Liver (tissue), 9 donors: Measurements from ENCODE around the gene ZAP70. TPM values are rescaled to one million over a fixed set of nuclear protein-coding genes. Genes with fewer than 3 reads are reported as not detected.
"Not testable (repeated sequence)": the region's sequence is repeated elsewhere in the genome, so short reads cannot be mapped to it uniquely, and the experiment has no call there.

Source experiments
- DNase-seq: peaks from one replicate; pipeline ENCODE4 v3.0.0-alpha.2; 2017; ENCODE audit warnings: low spot score
- H3K27ac ChIP-seq, 2 donors: one replicate each; pipeline ENCODE4 v1.7.0; 2013; ENCODE audit warnings: inconsistent platforms in 2 of 2, low read length in 2 of 2, control low read depth in 1 of 2, low read depth in 1 of 2, mild to moderate bottlenecking in 1 of 2
- H3K27me3 ChIP-seq, 4 donors: one replicate each; pipeline versions ENCODE4 v1.6.1 to v1.7.0; 2013; ENCODE audit warnings: low read length in 3 of 4, inconsistent platforms in 1 of 4, mild to moderate bottlenecking in 1 of 4, moderate library complexity in 1 of 4; ENCODE audit not compliant: control insufficient read depth in 4 of 4, insufficient read depth in 4 of 4
- H3K36me3 ChIP-seq, 4 donors: one replicate each; pipeline versions ENCODE4 v1.6.1 to v1.7.0; 2013; ENCODE audit warnings: low read length in 3 of 4, mild to moderate bottlenecking in 3 of 4, low read depth in 1 of 4, moderate library complexity in 1 of 4; ENCODE audit not compliant: control insufficient read depth in 4 of 4, insufficient read depth in 3 of 4
- H3K4me1 ChIP-seq, 4 donors: one replicate each; pipeline versions ENCODE4 v1.6.1 to v1.7.0; 2013; ENCODE audit warnings: low read length in 3 of 4, mild to moderate bottlenecking in 3 of 4, moderate library complexity in 1 of 4; ENCODE audit not compliant: control insufficient read depth in 4 of 4, insufficient read depth in 4 of 4
- H3K4me3 ChIP-seq, 3 donors: one replicate each; pipeline versions ENCODE4 v1.6.1 to v1.7.0; 2013; ENCODE audit warnings: low read length in 3 of 3, control low read depth in 1 of 3, low read depth in 1 of 3, mild to moderate bottlenecking in 1 of 3
- H3K9ac ChIP-seq, 2 donors: one replicate each; pipeline ENCODE4 v1.7.0; 2013; ENCODE audit warnings: low read length in 2 of 2, mild to moderate bottlenecking in 2 of 2, moderate library complexity in 2 of 2, control low read depth in 1 of 2, low read depth in 1 of 2
- H3K9me3 ChIP-seq, 4 donors: one replicate each; pipeline versions ENCODE4 v1.6.1 to v1.7.0; 2013; ENCODE audit warnings: low read length in 3 of 4; ENCODE audit not compliant: control insufficient read depth in 4 of 4
- EGR1 ChIP-seq, 2 donors: IDR thresholded peaks; 2 replicates each; pipeline ENCODE4 v1.6.1; 2016 to 2018; ENCODE audit warnings: antibody characterized with exemption in 2 of 2, low read depth in 2 of 2
- FOXA2 ChIP-seq: IDR thresholded peaks from 2 replicates; pipeline ENCODE4 v1.6.1; 2016; ENCODE audit warnings: antibody characterized with exemption
- GABPA ChIP-seq, 2 donors: IDR thresholded peaks in 1 of 2; conservative IDR thresholded peaks in 1 of 2; 2 replicates each; pipeline ENCODE4 v1.6.1; 2016; ENCODE audit warnings: antibody characterized with exemption in 2 of 2, mild to moderate bottlenecking in 1 of 2, moderate library complexity in 1 of 2
- HNF4A ChIP-seq, 2 donors: conservative IDR thresholded peaks; 2 replicates each; pipeline ENCODE4 v1.6.1; 2016; ENCODE audit warnings: antibody characterized with exemption in 2 of 2, mild to moderate bottlenecking in 2 of 2
- HNF4G ChIP-seq: IDR thresholded peaks from 2 replicates; pipeline ENCODE4 v1.6.1; 2016; ENCODE audit warnings: antibody characterized with exemption
- JUND ChIP-seq, 2 donors: IDR thresholded peaks; 2 replicates each; pipeline ENCODE4 v1.6.1; 2016; ENCODE audit warnings: antibody characterized with exemption in 2 of 2
- NR2F2 ChIP-seq: IDR thresholded peaks from 2 replicates; pipeline ENCODE4 v1.6.1; 2016; ENCODE audit warnings: antibody characterized with exemption
- RXRA ChIP-seq, 2 donors: IDR thresholded peaks; 2 replicates each; pipeline ENCODE4 v1.6.1; 2017 to 2018; ENCODE audit warnings: antibody characterized with exemption in 2 of 2, mild to moderate bottlenecking in 1 of 2
- SP1 ChIP-seq: IDR thresholded peaks from 2 replicates; pipeline ENCODE4 v1.6.1; 2018; ENCODE audit warnings: antibody characterized with exemption, mild to moderate bottlenecking
- TAF1 ChIP-seq: conservative IDR thresholded peaks from 2 replicates; pipeline ENCODE4 v1.6.1; 2016; ENCODE audit warnings: antibody characterized with exemption, mild to moderate bottlenecking
- YY1 ChIP-seq: IDR thresholded peaks from 2 replicates; pipeline ENCODE4 v1.6.1; 2016; ENCODE audit warnings: antibody characterized with exemption, mild to moderate bottlenecking
- WGBS: extraction: QIAGEN DNeasy Blood & Tissue Kit; methylation state at CpG from one replicate; pipeline ENCODE4 v1.1.7; 2013; 5-methylcytosine and 5-hydroxymethylcytosine counted together
- polyA plus RNA-seq, 2 donors: library from polyadenylated mRNA; stranded (reverse) in 1 of 2; unstranded in 1 of 2; fragments of 200-250 nt in 1 of 2; fragments of >200 nt in 1 of 2; fragmentation: Nextera tagmentation in 1 of 2; extraction: Ambion mirVana in 1 of 2; gene quantifications; one replicate each; pipeline versions ENCODE4 v1.2.1 to v1.2.3, GENCODE V29; 2013 to 2015
- total RNA-seq, 2 donors: library from RNA; depleted of rRNA; stranded (reverse); fragments of >200 nt; gene quantifications; one replicate each; pipeline ENCODE4 v1.2.3, GENCODE V29; 2014
- TF ChIP-seq, protein P1 (sequence below): IDR thresholded peaks from 2 replicates; pipeline ENCODE4 v1.6.1; 2016; ENCODE audit warnings: antibody characterized with exemption
- TF ChIP-seq, protein P2 (sequence below): IDR thresholded peaks from 2 replicates; pipeline ENCODE4 v1.6.1; 2016; ENCODE audit warnings: antibody characterized with exemption, mild to moderate bottlenecking
- TF ChIP-seq, protein P3 (sequence below): IDR thresholded peaks from 2 replicates; pipeline ENCODE4 v1.6.1; 2016; ENCODE audit warnings: antibody characterized with exemption
- TF ChIP-seq, protein P4 (sequence below): IDR thresholded peaks from 2 replicates; pipeline ENCODE4 v1.6.1; 2016; ENCODE audit warnings: antibody characterized with exemption
- donor health status: healthy.
- donor health status: healthy.
- donor health status: healthy.
- donor health status: healthy.
- donor health status: healthy.

Gene ZAP70
- total and polyA plus RNA-seq, 4 donors, result 1.2 to 4.9 (median 1.4) TPM

DNA sequence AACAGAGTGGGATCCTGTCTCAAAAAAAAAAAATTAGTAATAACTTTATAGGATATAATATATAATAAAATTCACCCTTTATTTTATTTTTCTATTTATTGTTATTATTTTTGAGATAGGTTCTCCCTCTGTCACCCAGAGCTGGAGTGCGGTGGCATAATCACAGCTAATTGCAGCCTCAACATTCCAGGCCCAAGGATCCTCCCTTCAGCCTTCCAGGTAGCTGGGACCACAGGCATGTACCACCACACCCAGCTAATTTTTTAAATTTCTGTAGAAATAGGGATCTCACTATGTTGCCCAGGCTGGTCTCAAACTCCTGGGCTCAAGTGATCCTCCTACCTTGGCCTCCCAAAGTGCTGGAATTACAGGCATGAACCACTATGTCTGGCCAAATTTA is 42.9 kb upstream of the ZAP70 start:
- no peaks in the 10 kb centered on the region for H3K4me1 ChIP-seq
- H3K4me3 ChIP-seq, result no peak overlapping the region
- H3K9me3 ChIP-seq, result no peaks in the 10 kb centered on the region
- WGBS, result 100% methylated on average over 1 of the region's 1 CpG
- H3K9ac ChIP-seq, result no peak overlapping the region
- no peak overlapping the region for H3K27ac ChIP-seq
- H3K36me3 ChIP-seq, result no peaks in the 10 kb centered on the region
- DNase-seq, result no peak
- no peak for TF ChIP-seq HNF4A (conservative IDR thresholded peaks at IDR 0.05)
- TF ChIP-seq FOXA2, result no peak
- no peak for TF ChIP-seq GABPA (IDR thresholded peaks at IDR 0.05 in 1 of 2, conservative IDR thresholded peaks at IDR 0.05 in 1 of 2)
- TF ChIP-seq, protein P1, sequence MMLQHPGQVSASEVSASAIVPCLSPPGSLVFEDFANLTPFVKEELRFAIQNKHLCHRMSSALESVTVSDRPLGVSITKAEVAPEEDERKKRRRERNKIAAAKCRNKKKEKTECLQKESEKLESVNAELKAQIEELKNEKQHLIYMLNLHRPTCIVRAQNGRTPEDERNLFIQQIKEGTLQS, result no peak
- TF ChIP-seq, protein P2, sequence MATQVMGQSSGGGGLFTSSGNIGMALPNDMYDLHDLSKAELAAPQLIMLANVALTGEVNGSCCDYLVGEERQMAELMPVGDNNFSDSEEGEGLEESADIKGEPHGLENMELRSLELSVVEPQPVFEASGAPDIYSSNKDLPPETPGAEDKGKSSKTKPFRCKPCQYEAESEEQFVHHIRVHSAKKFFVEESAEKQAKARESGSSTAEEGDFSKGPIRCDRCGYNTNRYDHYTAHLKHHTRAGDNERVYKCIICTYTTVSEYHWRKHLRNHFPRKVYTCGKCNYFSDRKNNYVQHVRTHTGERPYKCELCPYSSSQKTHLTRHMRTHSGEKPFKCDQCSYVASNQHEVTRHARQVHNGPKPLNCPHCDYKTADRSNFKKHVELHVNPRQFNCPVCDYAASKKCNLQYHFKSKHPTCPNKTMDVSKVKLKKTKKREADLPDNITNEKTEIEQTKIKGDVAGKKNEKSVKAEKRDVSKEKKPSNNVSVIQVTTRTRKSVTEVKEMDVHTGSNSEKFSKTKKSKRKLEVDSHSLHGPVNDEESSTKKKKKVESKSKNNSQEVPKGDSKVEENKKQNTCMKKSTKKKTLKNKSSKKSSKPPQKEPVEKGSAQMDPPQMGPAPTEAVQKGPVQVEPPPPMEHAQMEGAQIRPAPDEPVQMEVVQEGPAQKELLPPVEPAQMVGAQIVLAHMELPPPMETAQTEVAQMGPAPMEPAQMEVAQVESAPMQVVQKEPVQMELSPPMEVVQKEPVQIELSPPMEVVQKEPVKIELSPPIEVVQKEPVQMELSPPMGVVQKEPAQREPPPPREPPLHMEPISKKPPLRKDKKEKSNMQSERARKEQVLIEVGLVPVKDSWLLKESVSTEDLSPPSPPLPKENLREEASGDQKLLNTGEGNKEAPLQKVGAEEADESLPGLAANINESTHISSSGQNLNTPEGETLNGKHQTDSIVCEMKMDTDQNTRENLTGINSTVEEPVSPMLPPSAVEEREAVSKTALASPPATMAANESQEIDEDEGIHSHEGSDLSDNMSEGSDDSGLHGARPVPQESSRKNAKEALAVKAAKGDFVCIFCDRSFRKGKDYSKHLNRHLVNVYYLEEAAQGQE, result no peak
- TF ChIP-seq, protein P3, sequence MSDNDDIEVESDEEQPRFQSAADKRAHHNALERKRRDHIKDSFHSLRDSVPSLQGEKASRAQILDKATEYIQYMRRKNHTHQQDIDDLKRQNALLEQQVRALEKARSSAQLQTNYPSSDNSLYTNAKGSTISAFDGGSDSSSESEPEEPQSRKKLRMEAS, result no peak
- TF ChIP-seq HNF4G, result no peak
- TF ChIP-seq RXRA (IDR thresholded peaks at IDR 0.05), result no peak
- no peak for TF ChIP-seq YY1
- no peaks in the 10 kb centered on the region for H3K27me3 ChIP-seq

DNA sequence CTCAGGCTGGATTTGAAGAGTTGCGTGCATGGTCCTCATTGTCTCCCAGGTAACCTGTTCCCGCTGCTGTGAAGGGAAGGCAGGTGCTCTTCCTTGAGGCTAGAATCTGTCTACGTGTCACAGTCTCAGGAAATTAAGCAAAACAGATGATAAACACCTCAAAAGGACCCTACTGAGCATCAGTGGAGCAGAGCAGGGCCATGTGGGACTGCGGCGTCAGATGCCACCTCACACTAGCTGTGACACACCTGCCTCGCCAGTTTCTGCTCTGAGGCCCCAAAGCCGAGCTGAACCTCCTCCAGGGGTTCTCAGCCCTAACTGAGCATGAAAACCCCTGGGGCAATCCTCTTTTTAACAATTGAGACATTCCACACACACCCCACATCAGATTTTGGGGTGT is 41.9 kb upstream of the ZAP70 start:
- no peaks in the 10 kb centered on the region for H3K9me3 ChIP-seq
- DNase-seq, result no peak
- WGBS, result 96% methylated on average over 7 of the region's 7 CpGs
- no peak overlapping the region for H3K27ac ChIP-seq
- no peak overlapping the region for H3K9ac ChIP-seq
- H3K4me3 ChIP-seq, result no peak overlapping the region
- no peaks in the 10 kb centered on the region for H3K27me3 ChIP-seq
- H3K4me1 ChIP-seq, result no peaks in the 10 kb centered on the region
- TF ChIP-seq, protein P3, result no peak
- no peak for TF ChIP-seq YY1
- TF ChIP-seq FOXA2, result no peak
- TF ChIP-seq TAF1, result no peak
- TF ChIP-seq NR2F2, result no peak
- TF ChIP-seq, protein P1, result no peak
- TF ChIP-seq HNF4G, result no peak
- TF ChIP-seq, protein P2, result no peak
- TF ChIP-seq HNF4A (conservative IDR thresholded peaks at IDR 0.05), result no peak
- TF ChIP-seq EGR1 (IDR thresholded peaks at IDR 0.05; ENCODE audit: low read depth in 2 of 2), result no peak
- TF ChIP-seq, protein P4, sequence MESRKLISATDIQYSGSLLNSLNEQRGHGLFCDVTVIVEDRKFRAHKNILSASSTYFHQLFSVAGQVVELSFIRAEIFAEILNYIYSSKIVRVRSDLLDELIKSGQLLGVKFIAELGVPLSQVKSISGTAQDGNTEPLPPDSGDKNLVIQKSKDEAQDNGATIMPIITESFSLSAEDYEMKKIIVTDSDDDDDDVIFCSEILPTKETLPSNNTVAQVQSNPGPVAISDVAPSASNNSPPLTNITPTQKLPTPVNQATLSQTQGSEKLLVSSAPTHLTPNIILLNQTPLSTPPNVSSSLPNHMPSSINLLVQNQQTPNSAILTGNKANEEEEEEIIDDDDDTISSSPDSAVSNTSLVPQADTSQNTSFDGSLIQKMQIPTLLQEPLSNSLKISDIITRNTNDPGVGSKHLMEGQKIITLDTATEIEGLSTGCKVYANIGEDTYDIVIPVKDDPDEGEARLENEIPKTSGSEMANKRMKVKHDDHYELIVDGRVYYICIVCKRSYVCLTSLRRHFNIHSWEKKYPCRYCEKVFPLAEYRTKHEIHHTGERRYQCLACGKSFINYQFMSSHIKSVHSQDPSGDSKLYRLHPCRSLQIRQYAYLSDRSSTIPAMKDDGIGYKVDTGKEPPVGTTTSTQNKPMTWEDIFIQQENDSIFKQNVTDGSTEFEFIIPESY, result no peak
- TF ChIP-seq SP1, result no peak
- no peak for TF ChIP-seq RXRA (IDR thresholded peaks at IDR 0.05)
- no peak for TF ChIP-seq JUND (IDR thresholded peaks at IDR 0.05)
- no peak for TF ChIP-seq GABPA (IDR thresholded peaks at IDR 0.05 in 1 of 2, conservative IDR thresholded peaks at IDR 0.05 in 1 of 2)
- no peaks in the 10 kb centered on the region for H3K36me3 ChIP-seq

DNA sequence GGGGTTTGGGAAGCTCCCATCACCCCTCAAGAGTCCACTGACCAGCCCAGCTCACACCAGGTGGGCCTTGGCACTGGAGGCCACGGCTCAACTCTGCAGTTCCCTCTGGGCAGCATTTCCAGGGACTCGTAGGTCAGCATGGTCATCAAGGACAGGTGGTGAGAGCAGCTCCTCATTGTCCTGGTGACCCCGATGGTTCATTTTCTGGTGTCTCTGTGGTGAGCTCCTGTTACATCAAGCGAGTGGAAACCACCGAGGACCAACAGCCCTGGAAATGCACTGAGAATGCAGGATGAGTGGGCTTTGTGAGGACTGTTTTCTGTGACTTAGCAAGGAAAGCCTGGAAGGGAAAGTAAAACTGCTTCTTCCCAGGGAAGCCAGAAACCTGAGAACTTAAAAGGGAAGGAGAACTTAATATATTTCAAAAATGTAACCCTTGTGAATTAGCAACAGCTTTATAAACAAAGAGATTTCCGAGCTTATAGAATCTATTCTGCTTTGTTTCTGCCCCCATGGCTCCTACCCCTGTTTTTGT is 40.7 kb upstream of the ZAP70 start:
- H3K9me3 ChIP-seq, H3K4me3 ChIP-seq, H3K27ac ChIP-seq, H3K36me3 ChIP-seq, H3K27me3 ChIP-seq, H3K9ac ChIP-seq, H3K4me1 ChIP-seq, DNase-seq: not testable (repeated sequence)
- 95% methylated on average over 6 of the region's 6 CpGs for WGBS
